Neural cell (in vitro differentiated cells): ENCODE data around the gene TBKBP1. TPM values are rescaled to one million over a fixed set of nuclear protein-coding genes. Genes with fewer than 3 reads are reported as not detected.

Source experiments
- H2AFZ ChIP-seq: fragments of 200-600, 300-800 bp; sonication (generic), shearing (Covaris generic); 2 replicates; pipeline ENCODE4 v1.6.0; 2014; ENCODE audit warnings: low read depth, mild to moderate bottlenecking, antibody characterized with exemption, low read length, moderate library complexity
- H3F3A ChIP-seq: fragments of 200-600 bp; shearing (Covaris generic); 2 replicates; pipeline ENCODE4 v1.6.1; 2016; ENCODE audit warnings: mild to moderate bottlenecking, moderate library complexity, mixed read lengths, antibody characterized with exemption, low read length; ENCODE audit not compliant: insufficient read depth, poor library complexity, severe bottlenecking
- H3K27ac ChIP-seq: fragments of 200-600, 300-800 bp; sonication (generic), shearing (Covaris generic); 2 replicates; pipeline ENCODE4 v1.5.1; 2014; ENCODE audit warnings: mild to moderate bottlenecking, low read length, moderate library complexity
- H3K27me3 ChIP-seq: fragments of 300-800, 200-600 bp; sonication (generic), shearing (Covaris generic); 2 replicates; pipeline ENCODE4 v1.6.0; 2014; ENCODE audit warnings: mild to moderate bottlenecking, low read depth, low read length, moderate library complexity; ENCODE audit not compliant: insufficient read depth
- H3K36me3 ChIP-seq: fragments of 300-800, 200-600 bp; sonication (generic), shearing (Covaris generic); 2 replicates; pipeline ENCODE4 v1.5.1; 2014; ENCODE audit warnings: mild to moderate bottlenecking, antibody characterized with exemption, low read length, moderate library complexity; ENCODE audit not compliant: insufficient read depth
- H3K4me2 ChIP-seq: fragments of 300-800, 200-600 bp; sonication (generic), shearing (Covaris generic); 2 replicates; pipeline ENCODE4 v1.6.0; 2014; ENCODE audit warnings: mild to moderate bottlenecking, low read length
- H3K4me3 ChIP-seq: fragments of 300-800, 200-600 bp; sonication (generic), shearing (Covaris generic); 2 replicates; pipeline ENCODE4 v1.5.1; 2014; ENCODE audit warnings: mild to moderate bottlenecking, low read length, moderate library complexity
- H3K79me2 ChIP-seq: fragments of 200-600 bp; shearing (Covaris generic); replicated peaks from 2 replicates; pipeline ENCODE4 v1.6.0; 2014; ENCODE audit warnings: mild to moderate bottlenecking, low read length, moderate library complexity; ENCODE audit not compliant: insufficient read depth
- H3K9ac ChIP-seq: fragments of 300-800, 200-600 bp; sonication (generic), shearing (Covaris generic); 2 replicates; pipeline ENCODE4 v1.6.1; 2016; ENCODE audit warnings: mild to moderate bottlenecking, low read length, mixed read lengths
- H3K9me2 ChIP-seq: fragments of 200-600 bp; shearing (Covaris generic); 2 replicates; pipeline ENCODE4 v1.6.1; 2016; ENCODE audit warnings: mild to moderate bottlenecking, low read length, mixed read lengths; ENCODE audit not compliant: insufficient read depth
- H3K9me3 ChIP-seq: fragments of 200-600, 300-800 bp; sonication (generic), shearing (Covaris generic); 2 replicates; pipeline ENCODE4 v1.6.1; 2016; ENCODE audit warnings: mild to moderate bottlenecking, mixed run types, low read length, moderate library complexity, mixed read lengths
- H4K20me1 ChIP-seq: fragments of 200-600 bp; shearing (Covaris generic); 2 replicates; pipeline ENCODE4 v1.6.1; 2016; ENCODE audit warnings: mild to moderate bottlenecking, mixed run types; ENCODE audit not compliant: insufficient read depth
- EP300 ChIP-seq: fragments of 450-650 bp; conservative IDR thresholded peaks from 2 replicates; pipeline ENCODE4 v1.6.1; 2014; ENCODE audit warnings: antibody characterized with exemption, mild to moderate bottlenecking, moderate library complexity; ENCODE audit not compliant: poor library complexity, severe bottlenecking
- EZH2 ChIP-seq: fragments of 200-600, 300-800 bp; shearing (Covaris generic), sonication (generic); IDR thresholded peaks from 2 replicates; pipeline ENCODE4 v1.6.1; 2014; ENCODE audit warnings: antibody characterized with exemption, low read length, borderline replicate concordance, mild to moderate bottlenecking; ENCODE audit not compliant: insufficient read depth, poor library complexity, severe bottlenecking
- MXI1 ChIP-seq: fragments of 450-650 bp; conservative IDR thresholded peaks from 2 replicates; pipeline ENCODE4 v1.6.1; 2014; ENCODE audit warnings: antibody characterized with exemption, mild to moderate bottlenecking; ENCODE audit not compliant: poor library complexity, severe bottlenecking
- POLR2AphosphoS5 ChIP-seq: IDR thresholded peaks from 2 replicates; pipeline ENCODE4 v1.6.1; 2012
- RAD21 ChIP-seq: fragments of 450-650 bp; conservative IDR thresholded peaks from 2 replicates; pipeline ENCODE4 v1.6.1; 2014; ENCODE audit warnings: antibody characterized with exemption, mild to moderate bottlenecking, moderate library complexity
- REST ChIP-seq: IDR thresholded peaks from 2 replicates; pipeline ENCODE4 v1.6.1; 2012; ENCODE audit warnings: borderline replicate concordance
- SMC3 ChIP-seq: fragments of 450-650 bp; conservative IDR thresholded peaks from 2 replicates; pipeline ENCODE4 v1.6.1; 2014; ENCODE audit warnings: antibody characterized with exemption, mild to moderate bottlenecking, moderate library complexity; ENCODE audit not compliant: poor library complexity
- TAF1 ChIP-seq: IDR thresholded peaks from 2 replicates; pipeline ENCODE4 v1.6.1; 2012; ENCODE audit warnings: low read depth
- polyA plus RNA-seq: library from polyadenylated mRNA; depleted of rRNA; stranded (reverse); fragments of >200 nt; gene quantifications from 2 replicates; pipeline ENCODE4 v1.2.3, GENCODE V29; 2014
- TF ChIP-seq, protein P1 (sequence below): fragments of 450-650 bp; IDR thresholded peaks from 2 replicates; pipeline ENCODE4 v1.5.1; 2014; ENCODE audit warnings: antibody characterized with exemption, mild to moderate bottlenecking, moderate library complexity; ENCODE audit not compliant: poor library complexity, severe bottlenecking

Gene TBKBP1
- polyA plus RNA-seq, 1 donor from 2014 or later = 25.4 TPM

- Histone ChIP-seq H4K20me1 (no peaks in the 10 kb centered on the region), H3K27ac (no peak overlapping the region)
- TF ChIP-seq EZH2 (no peak), TAF1 (no peak), RAD21 (no peak), EP300 (no peak), MXI1 (no peak), POLR2AphosphoS5 (no peak), REST (no peak), SMC3 (no peak)
- TF ChIP-seq, protein P1, sequence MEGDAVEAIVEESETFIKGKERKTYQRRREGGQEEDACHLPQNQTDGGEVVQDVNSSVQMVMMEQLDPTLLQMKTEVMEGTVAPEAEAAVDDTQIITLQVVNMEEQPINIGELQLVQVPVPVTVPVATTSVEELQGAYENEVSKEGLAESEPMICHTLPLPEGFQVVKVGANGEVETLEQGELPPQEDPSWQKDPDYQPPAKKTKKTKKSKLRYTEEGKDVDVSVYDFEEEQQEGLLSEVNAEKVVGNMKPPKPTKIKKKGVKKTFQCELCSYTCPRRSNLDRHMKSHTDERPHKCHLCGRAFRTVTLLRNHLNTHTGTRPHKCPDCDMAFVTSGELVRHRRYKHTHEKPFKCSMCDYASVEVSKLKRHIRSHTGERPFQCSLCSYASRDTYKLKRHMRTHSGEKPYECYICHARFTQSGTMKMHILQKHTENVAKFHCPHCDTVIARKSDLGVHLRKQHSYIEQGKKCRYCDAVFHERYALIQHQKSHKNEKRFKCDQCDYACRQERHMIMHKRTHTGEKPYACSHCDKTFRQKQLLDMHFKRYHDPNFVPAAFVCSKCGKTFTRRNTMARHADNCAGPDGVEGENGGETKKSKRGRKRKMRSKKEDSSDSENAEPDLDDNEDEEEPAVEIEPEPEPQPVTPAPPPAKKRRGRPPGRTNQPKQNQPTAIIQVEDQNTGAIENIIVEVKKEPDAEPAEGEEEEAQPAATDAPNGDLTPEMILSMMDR = no peak
Measured at GRCh38 chr17:47675380-47676198, 18.4 kb upstream of the TBKBP1 start.

DNA sequence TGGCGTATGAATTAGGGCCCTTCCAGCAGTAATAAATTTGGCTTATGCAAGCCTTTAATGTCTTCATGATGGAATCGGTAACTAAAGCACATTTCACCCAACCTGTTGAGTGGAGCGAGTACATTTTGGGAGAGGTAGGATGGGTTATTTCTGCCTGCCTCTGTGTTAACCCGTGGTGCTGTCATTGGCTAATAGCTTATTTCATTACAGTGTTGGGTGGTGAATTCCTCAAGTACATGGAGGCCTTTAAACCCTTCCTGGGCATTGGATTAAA, 17.8 kb upstream of the TBKBP1 start:
- Histone ChIP-seq H4K20me1 (no peaks in the 10 kb centered on the region), H3K4me3 (no peak overlapping the region), H3K9me3 (no peaks in the 10 kb centered on the region), H2AFZ (no peak overlapping the region), H3K4me2 (no peak overlapping the region), H3K27ac (no peak overlapping the region), H3K36me3 (peaks cover 26% of the 10 kb centered on the region), H3F3A (no peaks in the 10 kb centered on the region), H3K9ac (no peak overlapping the region), H3K9me2 (no peaks in the 10 kb centered on the region), H3K79me2 (peaks cover 4% of the 10 kb centered on the region), H3K27me3 (no peaks in the 10 kb centered on the region)
- TF ChIP-seq EP300 (no peak), TAF1 (no peak), POLR2AphosphoS5 (no peak)

More at GRCh38 chr17:47675380-47676198, 18.4 kb upstream of the TBKBP1 start:
- H3K9me2 ChIP-seq = no peaks in the 10 kb centered on the region
- no peak overlapping the region for H3K4me2 ChIP-seq
- H3K36me3 ChIP-seq = peaks cover 26% of the 10 kb centered on the region
- H2AFZ ChIP-seq = no peak overlapping the region
- no peaks in the 10 kb centered on the region for H3F3A ChIP-seq
- H3K9me3 ChIP-seq = no peaks in the 10 kb centered on the region
- no peak overlapping the region for H3K9ac ChIP-seq
- no peak overlapping the region for H3K4me3 ChIP-seq
- no peaks in the 10 kb centered on the region for H3K27me3 ChIP-seq
- peaks cover 4% of the 10 kb centered on the region for H3K79me2 ChIP-seq
